Measurements from ENCODE around the gene RRBP1.

DNA sequence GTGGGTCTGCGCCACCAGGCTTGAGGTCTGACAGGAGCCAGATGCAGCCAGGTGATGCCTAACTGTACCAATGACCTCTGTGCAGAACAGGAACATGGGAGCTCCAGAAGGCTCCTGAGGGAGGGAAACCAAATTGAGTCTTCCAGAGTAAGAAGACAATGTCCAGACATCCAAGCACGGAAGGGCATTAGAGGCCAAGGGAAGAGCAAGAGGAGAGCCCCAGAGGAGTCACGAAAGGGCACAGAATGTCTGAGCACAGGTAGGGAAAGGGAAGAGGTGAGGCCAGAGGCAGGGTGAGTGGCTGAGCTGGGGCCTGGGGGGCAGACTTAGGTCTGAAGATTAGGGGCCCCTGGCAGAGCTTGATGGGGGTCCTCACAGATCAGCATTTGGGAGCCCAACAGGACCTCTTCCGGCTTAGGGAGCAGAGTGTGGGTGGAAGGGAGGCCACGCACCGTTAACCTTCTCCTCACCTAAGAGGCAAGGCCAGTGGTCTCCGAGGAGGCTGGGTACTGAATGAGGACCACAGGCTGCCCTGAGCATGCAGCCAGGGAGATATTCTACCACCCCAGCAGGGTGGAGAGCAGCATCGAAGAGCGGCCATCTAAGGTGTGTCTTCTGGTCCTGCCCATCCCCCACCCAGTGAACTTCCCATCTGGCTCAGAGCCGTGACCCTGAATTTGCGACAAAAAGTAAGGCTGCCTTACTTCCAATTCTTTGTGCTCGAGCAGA lies 41.7 kb downstream of the RRBP1 start:
- no peak for TF ChIP-seq TAF1 (IDR thresholded peaks at IDR 0.05; ENCODE audit: borderline replicate concordance, insufficient read depth, low read length)
- no peak for TF ChIP-seq SIN3A (IDR thresholded peaks at IDR 0.05; ENCODE audit: borderline replicate concordance, insufficient read depth, low read length)
- TF ChIP-seq POLR2AphosphoS5 (IDR thresholded peaks at IDR 0.05; ENCODE audit: low read depth, low read length) = no peak
- TF ChIP-seq, protein P1, sequence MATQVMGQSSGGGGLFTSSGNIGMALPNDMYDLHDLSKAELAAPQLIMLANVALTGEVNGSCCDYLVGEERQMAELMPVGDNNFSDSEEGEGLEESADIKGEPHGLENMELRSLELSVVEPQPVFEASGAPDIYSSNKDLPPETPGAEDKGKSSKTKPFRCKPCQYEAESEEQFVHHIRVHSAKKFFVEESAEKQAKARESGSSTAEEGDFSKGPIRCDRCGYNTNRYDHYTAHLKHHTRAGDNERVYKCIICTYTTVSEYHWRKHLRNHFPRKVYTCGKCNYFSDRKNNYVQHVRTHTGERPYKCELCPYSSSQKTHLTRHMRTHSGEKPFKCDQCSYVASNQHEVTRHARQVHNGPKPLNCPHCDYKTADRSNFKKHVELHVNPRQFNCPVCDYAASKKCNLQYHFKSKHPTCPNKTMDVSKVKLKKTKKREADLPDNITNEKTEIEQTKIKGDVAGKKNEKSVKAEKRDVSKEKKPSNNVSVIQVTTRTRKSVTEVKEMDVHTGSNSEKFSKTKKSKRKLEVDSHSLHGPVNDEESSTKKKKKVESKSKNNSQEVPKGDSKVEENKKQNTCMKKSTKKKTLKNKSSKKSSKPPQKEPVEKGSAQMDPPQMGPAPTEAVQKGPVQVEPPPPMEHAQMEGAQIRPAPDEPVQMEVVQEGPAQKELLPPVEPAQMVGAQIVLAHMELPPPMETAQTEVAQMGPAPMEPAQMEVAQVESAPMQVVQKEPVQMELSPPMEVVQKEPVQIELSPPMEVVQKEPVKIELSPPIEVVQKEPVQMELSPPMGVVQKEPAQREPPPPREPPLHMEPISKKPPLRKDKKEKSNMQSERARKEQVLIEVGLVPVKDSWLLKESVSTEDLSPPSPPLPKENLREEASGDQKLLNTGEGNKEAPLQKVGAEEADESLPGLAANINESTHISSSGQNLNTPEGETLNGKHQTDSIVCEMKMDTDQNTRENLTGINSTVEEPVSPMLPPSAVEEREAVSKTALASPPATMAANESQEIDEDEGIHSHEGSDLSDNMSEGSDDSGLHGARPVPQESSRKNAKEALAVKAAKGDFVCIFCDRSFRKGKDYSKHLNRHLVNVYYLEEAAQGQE (IDR thresholded peaks at IDR 0.05; ENCODE audit: insufficient read depth in 1 of 2, low read depth in 2 of 2, low read length in 2 of 2) = no peak
- TF ChIP-seq FOXP2 (optimal IDR thresholded peaks at IDR 0.05; ENCODE audit: borderline replicate concordance, extremely low read depth, extremely low read length, insufficient read depth) = no peak
